HFF-Myc (cell line): Measurements from ENCODE around the gene FHAD1.

Source experiments
- DNase-seq: peaks from one replicate; pipeline ENCODE4 v3.0.0-alpha.2; 2011; ENCODE audit warnings: low read depth; ENCODE audit errors: extremely low read depth
- H3K4me3 ChIP-seq: replicated peaks from 2 replicates; pipeline ENCODE4 v1.5.1; 2011; ENCODE audit warnings: low read depth, mild to moderate bottlenecking, control low read depth, low read length
- TF ChIP-seq, protein P1 (sequence below): IDR thresholded peaks from 2 replicates; pipeline ENCODE4 v1.5.1; 2012; ENCODE audit warnings: mild to moderate bottlenecking, low read depth, low read length, control low read depth; ENCODE audit errors: missing control alignments

Gene FHAD1

GRCh38 chr1:15446212-15446611 is 199.2 kb downstream of the FHAD1 start:
- no peak overlapping the region for H3K4me3 ChIP-seq
- TF ChIP-seq, protein P1, sequence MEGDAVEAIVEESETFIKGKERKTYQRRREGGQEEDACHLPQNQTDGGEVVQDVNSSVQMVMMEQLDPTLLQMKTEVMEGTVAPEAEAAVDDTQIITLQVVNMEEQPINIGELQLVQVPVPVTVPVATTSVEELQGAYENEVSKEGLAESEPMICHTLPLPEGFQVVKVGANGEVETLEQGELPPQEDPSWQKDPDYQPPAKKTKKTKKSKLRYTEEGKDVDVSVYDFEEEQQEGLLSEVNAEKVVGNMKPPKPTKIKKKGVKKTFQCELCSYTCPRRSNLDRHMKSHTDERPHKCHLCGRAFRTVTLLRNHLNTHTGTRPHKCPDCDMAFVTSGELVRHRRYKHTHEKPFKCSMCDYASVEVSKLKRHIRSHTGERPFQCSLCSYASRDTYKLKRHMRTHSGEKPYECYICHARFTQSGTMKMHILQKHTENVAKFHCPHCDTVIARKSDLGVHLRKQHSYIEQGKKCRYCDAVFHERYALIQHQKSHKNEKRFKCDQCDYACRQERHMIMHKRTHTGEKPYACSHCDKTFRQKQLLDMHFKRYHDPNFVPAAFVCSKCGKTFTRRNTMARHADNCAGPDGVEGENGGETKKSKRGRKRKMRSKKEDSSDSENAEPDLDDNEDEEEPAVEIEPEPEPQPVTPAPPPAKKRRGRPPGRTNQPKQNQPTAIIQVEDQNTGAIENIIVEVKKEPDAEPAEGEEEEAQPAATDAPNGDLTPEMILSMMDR: no peak
- DNase-seq: no peak
